Amniotic stem cell (primary cell): Measurements from ENCODE around the gene UPK1A.
A peak's percentile ranks its signal among the peaks of the same experiment; 100 is the strongest.
"Not testable (repeated sequence)": the region's sequence is repeated elsewhere in the genome, so short reads cannot be mapped to it uniquely, and the experiment has no call there.

Experiments
- DNase-seq: peaks from one replicate; lab custom pipeline; 2025; lab: John Stamatoyannopoulos, UW

Gene UPK1A

DNA sequence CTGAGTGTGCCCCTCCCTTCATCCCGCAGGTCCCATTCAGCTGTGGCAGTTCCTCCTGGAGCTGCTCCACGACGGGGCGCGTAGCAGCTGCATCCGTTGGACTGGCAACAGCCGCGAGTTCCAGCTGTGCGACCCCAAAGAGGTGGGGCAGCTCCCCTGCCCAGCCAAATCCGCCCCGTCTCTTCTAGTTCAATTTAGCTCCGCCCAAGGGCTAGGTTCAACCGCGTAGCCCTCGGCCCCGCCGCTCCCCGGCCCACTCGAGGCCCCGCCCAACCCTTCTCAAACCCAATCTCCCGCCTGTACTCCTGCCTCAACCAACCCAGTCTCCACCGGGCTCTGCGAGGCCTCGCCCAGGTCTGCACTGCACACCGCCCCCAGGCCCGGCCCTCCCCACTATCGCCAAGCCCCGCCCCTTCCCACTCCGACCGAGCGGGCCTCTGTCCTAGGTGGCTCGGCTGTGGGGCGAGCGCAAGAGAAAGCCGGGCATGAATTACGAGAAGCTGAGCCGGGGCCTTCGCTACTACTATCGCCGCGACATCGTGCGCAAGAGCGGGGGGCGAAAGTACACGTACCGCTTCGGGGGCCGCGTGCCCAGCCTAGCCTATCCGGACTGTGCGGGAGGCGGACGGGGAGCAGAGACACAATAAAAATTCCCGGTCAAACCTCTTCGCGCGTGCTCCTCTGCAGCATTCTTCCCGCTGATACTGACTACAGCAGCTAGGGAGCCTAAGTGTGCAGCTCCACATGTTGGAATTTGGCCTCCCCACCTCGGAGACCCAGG, 21.9 kb upstream of the UPK1A start:
- peak; percentile 77 for DNase-seq

DNA sequence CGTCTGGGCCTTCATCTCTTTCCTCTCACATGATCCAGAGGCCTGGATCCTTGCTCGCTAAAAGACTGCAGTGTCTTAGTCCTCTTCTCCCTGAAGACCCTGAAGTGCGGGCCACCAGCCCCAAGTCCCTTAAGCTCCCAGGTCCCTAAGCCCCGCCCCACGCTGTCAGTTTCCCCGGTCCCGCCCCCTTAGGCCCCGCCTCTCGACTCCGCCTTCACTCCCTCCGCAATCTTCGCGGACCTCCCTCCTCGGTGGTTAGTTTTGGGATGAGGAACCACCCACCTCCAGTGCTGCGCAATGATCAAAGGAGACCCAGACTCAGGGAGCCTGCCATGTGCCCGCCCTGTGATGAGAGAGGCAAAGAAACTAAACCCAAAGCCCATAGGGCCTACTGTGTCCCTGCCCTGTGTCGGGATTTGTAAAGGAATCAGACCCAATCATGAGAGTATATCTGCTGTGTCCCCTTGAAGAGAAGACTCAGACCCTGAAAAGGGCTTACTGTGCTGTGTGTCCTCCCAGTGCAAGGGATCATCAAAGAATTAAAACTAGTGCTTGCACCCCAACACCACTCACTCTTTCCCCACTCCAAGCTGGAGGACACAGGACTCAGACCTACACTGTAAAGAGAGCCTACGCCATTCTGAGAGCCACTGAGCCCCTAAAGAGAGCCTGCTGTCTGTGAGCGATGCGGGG, 21.2 kb upstream of the UPK1A start:
- no peak for DNase-seq

DNA sequence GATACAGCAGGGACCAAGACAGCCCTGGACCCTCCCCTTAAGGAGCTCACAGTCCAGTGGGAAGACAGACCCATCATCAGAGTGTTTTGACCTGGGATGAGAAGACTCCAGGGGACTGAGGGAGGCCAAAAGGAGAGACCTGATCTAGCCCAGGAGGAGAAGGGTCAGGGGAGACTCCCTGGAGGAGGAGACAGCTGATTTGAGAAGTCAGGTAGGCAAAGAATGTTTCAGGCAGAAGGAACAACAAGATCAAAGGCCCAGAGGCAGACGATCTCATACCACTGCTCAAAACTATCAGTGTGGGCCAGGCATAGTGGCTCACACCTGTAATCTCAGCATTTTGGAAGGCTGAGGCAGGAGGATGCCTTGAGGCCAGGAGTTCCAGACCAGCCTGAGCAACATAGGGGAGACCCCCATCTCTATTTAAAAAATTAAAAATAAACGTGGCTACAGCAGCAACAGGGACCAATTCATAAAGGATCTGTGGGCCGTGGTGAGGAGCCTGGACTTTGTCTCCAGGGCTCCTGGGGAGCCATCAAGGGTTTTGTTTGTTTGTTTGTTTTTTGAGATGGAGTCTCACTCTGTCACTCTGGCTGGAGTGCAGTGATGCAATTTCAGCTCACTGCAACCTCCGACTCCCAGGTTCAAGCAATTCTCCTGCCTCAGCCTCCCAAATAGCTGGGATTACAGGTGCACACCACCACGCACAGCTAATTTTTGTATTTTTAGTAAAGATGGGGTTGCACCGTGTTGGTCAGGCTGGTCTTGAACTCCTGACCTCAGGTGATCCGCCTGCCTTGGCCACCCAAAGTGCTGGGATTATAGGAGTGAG, 20.4 kb upstream of the UPK1A start:
- no peak for DNase-seq

DNA sequence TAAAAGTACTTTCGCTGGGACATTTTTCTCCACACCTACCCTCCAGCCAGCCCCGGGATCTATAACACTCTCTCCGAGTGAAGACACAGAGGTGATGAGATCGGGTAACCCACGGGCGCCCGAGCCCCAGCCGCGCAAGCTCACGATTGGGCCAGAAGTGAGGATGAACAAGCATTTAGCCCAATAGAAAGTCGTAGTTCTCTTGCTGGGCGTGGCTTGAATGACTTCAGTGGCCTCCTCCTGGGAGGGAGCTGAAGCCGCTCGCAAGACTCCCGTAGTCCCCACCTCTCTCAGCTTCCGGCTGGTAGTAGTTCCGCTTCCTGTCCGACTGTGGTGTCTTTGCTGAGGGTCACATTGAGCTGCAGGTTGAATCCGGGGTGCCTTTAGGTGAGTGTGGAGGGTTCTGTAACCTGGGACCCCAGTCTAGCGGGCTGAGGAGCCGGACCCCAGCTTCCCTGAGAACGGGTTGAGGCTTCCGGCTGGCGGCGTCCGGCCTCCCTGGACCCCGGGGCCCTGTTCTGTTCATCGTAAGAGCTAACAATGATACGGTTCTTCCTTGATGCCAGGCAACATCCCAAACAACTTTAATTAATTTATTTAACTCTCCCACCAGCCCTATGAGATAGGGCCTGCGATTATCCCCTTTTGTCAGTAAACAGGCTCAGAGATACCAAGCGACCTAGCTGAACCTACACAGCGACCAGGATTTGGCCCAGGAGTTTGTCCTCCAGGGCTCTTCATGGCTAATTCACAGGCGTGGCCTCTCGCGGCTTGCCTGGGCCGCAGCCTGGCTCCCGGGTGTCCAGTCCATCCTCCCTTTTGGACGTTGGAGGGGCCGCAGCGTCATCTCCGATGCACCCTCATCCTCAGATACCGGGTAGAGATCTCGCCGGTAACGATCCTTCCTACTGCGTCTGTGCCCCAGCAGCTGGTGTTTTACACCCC, 18.0 kb upstream of the UPK1A start, which contains the start of gene COX6B1:
COX6B1 (plus strand) TSS at position 307 of the 945 bp plus-strand sequence. CDS start 2,921 bp downstream, outside the sequence.
- peak; percentile 98 for DNase-seq

DNA sequence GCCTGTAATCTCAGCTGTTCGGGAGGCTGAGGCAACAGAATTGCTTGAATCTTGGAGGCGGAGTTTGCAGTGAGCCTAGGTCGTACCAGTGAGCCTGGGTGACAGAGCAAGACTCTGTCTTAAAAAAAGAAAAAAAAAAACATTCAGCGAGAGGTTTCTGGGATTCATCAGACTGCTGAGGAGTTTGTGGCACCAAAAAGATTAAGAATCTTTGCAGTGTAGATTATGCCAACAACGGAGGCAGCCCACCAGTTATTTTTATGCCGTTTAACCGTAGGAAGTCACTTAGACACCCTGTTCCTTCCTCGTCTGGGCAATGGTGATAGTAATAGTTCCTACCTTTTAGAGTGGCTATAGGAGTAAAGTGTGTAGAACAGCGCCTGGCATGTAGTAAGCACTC, 15.7 kb upstream of the UPK1A start:
- DNase-seq: no peak

DNA sequence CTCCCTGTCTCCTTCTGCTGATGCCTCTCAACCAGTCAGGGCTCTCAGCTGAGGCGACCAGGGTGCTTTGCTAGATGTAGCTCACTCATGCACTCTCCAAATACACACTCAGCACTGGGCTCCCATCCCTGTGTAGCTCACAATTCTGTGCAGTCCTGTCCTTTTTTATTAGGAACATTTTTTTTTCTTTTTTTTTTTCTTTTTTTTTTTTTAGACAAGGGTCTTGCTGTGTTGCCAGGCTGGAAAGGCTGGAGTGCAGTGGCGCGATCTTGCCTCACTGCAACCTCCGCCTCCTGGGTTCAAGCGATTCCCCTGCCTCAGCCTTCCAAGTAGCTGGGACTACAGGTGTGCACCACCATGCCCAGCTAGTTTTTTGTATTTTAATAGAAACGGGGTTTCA, 11.5 kb upstream of the UPK1A start:
- not testable (repeated sequence) for DNase-seq

DNA sequence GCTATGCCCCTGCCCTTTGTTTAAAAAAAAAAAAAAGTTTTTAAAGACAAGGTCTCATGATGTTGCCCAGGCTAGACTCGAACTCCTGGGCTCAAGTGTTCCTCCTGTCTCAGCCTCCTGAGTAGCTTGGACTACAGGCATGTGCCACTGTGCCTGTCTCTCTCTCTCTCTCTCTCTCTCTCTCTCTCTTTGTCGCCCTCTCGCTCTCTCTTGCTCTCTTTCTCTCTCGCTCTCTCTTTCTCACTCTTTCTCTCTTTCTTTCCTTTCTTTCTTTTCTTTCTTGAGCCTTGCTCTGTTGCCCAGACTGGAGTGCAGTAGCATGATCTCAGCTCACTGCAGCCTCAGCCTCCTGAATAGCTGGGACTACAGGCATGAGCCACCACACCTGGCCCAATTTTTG, 10.7 kb upstream of the UPK1A start:
- no peak for DNase-seq

DNA sequence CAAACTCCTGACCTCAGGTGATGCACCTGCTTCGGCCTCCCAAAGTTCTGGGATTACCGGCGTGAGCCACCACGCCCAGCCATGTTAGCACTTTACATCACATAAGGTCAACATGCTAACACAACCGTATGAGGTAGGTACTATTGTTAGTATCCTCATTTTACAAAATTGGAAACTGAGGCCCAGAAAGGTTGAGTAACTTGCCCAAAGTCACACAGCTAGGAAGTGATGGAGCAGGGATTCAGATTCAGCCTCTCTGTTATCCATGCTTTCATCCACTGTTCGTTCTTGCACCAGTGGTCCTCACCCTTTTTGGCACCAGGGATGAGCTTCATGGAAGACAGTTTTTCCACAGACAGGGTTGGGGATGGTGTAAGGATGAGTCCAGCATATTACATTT, 9.6 kb upstream of the UPK1A start:
- DNase-seq: no peak

DNA sequence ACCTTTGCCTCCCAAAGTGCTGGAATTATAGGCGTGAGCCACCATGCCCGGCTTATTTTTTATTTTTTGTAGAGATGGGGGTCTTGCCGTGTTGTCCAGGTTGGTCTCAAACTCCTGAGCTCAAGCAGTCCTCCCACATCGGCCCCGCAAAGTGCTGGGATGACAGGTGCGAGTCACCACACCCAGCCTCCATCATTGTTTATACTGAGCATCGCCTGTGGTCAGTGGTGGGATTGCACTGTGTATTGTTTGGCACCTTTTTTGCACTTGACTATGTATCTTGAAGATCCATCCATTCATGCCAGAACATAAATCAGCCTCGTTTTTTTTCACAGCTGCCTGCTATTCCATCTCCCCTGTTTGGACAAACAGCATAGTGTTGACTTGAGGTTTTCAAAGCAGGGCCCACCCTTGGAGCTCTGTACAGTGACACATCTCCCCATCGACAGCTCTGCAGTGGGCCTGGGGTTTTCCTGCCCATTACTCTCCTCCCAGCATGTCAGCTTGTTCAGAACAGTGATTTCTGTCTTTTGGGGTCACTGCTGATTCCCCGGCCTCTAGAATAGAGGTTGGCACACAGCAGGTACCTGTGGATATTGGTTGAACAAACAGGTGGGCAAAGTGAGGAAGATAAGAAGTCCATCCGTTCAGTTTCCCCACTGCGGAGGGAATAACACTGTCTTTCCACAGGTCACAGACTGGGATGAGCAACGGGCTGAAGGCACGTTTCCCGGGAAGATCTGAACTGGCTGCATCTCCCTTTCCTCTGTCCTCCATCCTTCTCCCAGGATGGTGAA, 8.2 kb upstream of the UPK1A start:
- no peak for DNase-seq

DNA sequence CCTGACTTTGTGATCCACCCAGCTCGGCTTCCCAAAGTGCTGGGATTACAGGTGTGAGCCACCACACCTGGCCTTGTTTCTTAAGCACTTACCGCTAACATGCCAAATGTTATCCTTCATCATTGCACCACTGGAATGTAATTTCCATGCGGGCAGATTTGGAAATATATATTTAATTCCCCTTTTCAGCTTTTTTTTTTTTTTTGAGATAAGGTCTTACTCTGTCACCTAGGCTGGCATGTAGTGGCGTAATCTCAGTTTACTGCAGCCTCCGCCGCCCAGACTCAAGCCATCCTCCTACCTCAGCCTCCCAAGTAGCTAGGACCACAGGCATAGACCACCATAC, 4.3 kb upstream of the UPK1A start:
- no peak for DNase-seq

DNA sequence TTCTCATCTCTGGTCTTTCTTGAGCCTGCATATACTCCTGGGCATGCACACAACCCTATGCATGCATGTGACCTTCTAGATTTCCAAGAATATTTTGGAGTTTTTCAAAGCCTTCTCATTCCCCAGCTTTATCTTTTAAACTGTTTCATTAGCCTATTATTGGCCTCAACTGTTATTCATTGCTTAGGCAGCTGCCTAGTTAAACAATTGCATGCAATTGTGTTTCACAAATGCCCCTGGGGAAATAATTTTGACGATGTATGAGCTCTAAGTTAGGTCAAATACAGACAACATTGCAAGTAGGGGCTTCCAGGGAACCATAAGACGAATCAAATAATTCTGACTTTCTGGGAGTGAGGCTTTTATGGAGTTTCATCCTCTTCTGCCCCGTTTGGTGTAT, 2.3 kb upstream of the UPK1A start:
- no peak for DNase-seq

DNA sequence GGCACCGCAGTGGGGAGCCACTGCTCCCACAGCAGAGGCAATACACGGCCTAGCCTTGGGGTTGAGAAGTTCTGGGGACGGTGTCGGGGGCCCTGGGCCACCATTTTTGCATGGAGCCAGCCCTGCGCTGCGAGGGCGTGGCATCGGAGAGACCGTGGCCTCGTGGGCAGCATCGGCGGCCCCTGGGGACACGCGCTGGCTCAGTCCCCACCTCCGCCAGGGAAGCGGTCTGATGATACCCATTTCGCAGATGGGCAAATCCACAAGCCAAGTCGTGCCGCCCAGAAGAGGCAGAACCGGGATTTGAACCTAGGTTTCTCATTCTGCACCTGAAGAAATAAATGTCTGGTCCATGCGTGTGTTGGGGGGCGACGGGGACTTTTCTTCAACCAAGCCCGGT, 1.2 kb upstream of the UPK1A start:
- DNase-seq: no peak

DNA sequence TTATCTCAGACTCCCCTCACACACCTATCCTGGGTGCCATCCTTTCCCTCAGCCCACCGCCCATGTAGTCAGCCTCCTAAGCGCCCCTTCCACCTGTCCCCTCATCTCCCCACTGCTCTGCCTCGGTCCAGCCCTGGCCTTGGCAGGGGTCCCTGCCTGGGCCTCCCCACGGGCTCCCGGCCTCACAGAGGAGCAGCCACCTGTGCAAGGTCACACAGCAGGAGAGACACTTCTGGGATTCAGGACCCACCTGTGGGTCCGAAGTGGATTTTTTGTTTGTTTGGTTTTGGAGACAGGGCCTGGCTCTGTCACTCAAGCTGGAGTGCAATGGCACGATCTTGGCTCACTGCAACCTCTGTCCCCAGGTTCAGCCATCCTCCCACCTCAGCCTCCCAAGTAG, 713 bp upstream of the UPK1A start:
- no peak for DNase-seq

DNA sequence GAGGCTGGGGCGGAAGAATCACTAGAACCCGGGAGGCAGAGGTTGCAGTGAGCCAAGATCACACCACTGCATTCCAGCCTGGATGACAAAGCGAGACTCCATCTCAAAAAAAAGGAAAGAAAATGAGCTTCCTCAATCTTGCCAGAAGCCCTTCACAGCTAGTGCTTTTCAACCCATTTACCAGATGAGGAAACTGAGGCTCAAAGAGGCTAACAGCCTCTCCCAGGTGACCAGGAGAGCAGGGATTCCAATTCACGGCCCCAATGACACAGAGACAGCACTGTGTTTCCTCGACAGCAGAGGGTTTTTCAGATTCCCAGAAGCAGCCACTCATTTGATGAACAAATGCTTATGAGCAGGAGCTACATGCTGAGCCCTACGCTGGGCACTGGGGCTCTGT, 3.2 kb downstream of the UPK1A start:
- no peak for DNase-seq

DNA sequence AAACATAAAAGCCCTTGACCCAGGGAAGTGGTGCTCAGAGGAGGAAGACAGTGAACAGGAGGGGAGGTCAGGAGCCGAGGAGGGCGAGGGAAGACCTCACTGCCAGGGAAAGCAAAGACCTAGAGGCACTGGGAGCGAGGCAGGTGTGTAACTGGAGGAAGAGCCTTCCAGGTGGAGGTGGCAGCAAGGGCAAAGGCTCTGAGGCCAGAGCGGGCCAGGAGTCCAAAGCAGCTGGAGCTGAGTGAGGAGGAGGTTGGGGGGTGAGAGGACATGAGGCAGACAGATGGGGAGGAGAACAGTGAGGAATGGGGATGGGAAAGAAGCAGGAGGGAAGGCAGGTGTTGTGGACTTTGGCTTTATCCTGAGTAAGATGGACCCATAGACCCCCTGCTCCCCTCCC, 3.7 kb downstream of the UPK1A start:
- DNase-seq: no peak

DNA sequence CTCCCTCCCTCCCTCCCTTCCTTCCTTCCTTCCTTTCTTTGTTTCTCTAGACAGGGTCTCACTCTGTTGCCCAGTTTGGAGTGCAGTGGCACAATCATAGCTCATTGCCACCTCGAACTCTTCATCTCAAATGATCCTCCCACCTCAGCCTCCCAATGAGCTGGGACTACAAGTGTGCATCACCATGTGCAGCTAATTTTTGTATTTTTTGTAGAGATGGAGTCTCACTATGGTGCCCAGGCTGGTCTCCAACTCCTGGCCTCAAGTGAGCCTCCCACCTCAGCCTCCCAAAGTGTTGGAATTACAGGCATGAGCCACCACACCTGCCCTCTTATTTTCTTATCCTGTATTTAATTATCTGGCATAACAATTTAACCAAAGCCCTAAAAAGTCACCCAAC, 4.4 kb downstream of the UPK1A start:
- no peak for DNase-seq

DNA sequence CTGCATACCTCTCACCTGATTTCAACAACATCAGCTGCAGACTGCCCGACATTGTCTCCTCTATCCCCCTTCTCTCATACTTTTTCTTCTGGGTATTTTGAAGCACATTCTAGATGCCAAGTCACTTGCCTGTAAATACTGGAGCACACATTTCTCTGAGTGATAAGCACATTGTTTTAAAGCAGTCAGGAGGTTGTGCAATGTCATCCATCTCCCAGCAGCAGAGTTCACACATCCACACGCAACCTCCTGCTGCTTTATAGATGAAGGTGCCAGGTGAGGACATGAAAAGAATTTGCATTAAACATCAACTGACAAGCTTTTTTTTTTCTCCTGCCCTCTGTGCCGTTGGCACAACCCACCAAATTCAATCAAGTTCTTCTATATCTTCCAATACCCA, 5.5 kb downstream of the UPK1A start:
- DNase-seq: no peak

DNA sequence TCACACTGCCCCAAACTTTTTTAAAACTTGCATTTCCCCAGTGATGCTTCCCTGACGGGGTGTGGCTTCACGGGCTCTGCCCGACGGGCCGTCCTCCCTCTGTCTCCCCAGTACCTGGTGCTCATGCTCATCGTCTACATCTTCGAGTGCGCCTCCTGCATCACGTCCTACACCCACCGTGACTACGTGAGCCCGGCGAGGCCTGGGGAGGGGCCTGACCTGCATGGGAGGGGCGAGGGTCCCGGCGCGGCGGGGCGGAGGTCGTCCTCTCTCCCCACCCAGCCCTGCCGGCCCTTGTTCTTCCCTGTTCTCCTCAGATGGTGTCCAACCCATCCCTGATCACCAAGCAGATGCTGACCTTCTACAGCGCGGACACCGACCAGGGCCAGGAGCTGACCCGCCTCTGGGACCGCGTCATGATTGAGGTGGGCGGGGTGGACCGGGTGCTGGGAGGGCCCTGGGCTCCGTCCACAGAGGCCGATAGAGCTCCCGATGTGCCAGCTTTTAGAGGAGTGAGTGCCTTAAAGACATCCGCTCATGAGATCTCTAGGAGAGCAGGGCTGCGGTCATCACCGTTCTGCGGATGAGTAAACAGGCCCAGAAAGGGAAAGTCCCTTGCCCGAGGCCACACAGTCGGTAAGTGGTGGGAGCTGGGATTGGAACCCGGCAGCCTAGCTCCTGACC, 6.9 kb downstream of the UPK1A start:
- DNase-seq: peak; percentile 55

DNA sequence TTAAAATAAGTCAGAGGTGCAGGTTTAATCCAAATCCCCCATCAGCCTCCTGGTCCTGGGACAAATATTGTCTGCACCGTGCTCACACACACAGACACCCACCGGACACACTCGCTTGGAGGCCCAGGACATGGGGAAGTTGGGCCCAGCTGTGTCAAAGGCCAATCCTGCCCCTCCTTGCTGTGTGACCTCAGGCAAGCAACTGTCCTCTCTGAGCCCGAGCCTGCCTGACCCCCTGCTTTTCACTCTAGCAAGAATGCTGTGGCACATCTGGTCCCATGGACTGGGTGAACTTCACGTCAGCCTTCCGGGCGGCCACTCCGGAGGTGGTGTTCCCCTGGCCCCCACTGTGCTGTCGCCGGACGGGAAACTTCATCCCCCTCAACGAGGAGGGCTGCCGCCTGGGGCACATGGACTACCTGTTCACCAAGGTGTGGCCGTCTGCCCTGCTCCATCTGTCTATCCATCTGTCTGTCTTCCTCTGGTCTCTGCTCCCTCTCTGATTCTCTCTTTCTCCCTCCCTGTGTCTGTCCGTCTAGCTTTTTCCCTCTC, 9.3 kb downstream of the UPK1A start:
- no peak for DNase-seq

DNA sequence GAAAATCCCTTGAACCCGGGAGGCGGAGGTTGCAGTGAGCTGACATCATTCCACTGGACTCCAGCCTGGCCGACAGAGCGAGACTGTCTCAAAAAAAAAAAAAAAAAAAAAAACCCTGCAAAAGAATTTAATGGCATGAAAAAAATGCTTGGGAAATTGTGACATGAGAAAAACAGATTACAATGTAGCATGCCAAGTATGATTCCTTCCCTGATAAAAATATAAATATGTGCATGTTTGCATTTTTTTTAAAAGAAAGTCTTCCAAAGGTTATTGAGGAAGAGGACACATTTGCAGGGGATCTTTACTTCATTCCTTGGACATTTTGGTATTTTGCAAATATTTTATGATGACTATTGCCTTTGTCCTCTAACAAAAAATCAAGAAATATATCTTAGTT, 23.5 kb downstream of the UPK1A start:
- DNase-seq: no peak
